Measurements from ENCODE around the gene RCAN3. TPM values are rescaled to one million over a fixed set of nuclear protein-coding genes. Genes with fewer than 3 reads are reported as not detected.
"Not testable (repeated sequence)": the region's sequence is repeated elsewhere in the genome, so short reads cannot be mapped to it uniquely, and the experiment has no call there.

Gene RCAN3
- total RNA-seq, 1 donor from 2014 or later, result 31.9 TPM

DNA sequence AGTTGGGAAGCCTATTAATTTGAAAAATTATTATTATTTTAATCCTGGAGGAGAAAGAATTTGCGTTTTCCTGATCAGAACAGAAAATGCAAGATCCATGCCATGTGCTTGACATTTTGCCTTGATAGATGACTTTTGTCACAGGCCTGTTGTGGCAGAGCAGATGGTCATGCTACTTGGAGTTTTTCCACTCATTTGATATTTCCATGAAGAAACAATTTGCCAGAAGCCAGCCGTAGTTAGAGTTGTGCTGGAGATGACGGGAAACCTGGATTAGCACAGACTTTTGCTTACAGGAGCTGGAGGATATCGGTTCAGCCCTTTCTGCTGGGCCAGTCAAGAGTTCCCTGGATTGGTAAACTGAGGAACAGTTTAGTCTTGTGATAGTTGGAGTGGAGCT, 3.2 kb downstream of the RCAN3 start:
- Mint-ChIP-seq H3K27me3 (ENCODE audit: low read depth) (no peaks in the 10 kb centered on the region), H3K36me3 (ENCODE audit: low read depth) (peaks cover 35% of the 10 kb centered on the region), H3K9me3 (no peaks in the 10 kb centered on the region), H3K27ac (peak overlapping the region; percentile 70), H3K4me3 (ENCODE audit: low read depth) (peak overlapping the region; percentile 56), H3K4me1 (ENCODE audit: low read depth) (peaks cover 71% of the 10 kb centered on the region)
- no peak for DNase-seq (ENCODE audit: low spot score)
- intact Hi-C loops (cut with micrococcal nuclease), result no loop called here

- H3K4me3 Mint-ChIP-seq (ENCODE audit: low read depth), result peak overlapping the region; percentile 61
- no peaks in the 10 kb centered on the region for H3K9me3 Mint-ChIP-seq
- H3K4me1 Mint-ChIP-seq (ENCODE audit: low read depth), result peaks cover 65% of the 10 kb centered on the region
- peak overlapping the region; percentile 73 for H3K27ac Mint-ChIP-seq
- H3K36me3 Mint-ChIP-seq (ENCODE audit: low read depth), result peaks cover 43% of the 10 kb centered on the region
- no peak for DNase-seq (ENCODE audit: low spot score)
- intact Hi-C loops (cut with micrococcal nuclease), result no loop called here
- no peaks in the 10 kb centered on the region for H3K27me3 Mint-ChIP-seq (ENCODE audit: low read depth)
Observed at GRCh38 chr1:24506691-24507381, 4.2 kb downstream of the RCAN3 start.

DNA sequence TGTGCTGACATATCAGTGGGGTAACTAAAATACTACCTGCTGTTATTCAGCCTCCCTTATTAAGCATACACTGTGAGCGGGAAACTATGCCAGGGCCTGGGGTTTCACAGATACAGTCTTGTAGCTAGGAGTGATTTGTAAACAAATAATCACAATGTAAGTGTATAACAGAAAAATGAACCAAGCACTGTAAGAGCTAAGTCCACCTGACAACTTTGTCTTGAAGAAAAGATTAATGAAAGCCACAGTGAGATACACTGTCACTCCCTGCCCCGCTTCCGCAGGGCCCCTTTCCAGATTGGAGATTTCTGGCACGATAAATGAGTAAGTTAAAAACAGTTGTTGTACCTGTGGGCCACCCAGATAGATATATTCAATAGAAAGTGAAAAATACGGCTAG, 4.8 kb downstream of the RCAN3 start:
- intact Hi-C loops (cut with micrococcal nuclease), result no loop called here
- H3K9me3 Mint-ChIP-seq, result no peaks in the 10 kb centered on the region
- peak overlapping the region; percentile 73 for H3K27ac Mint-ChIP-seq
- peaks cover 43% of the 10 kb centered on the region for H3K36me3 Mint-ChIP-seq (ENCODE audit: low read depth)
- H3K4me3 Mint-ChIP-seq (ENCODE audit: low read depth), result peak overlapping the region; percentile 61
- H3K4me1 Mint-ChIP-seq (ENCODE audit: low read depth), result peaks cover 63% of the 10 kb centered on the region
- no peak for DNase-seq (ENCODE audit: low spot score)
- no peaks in the 10 kb centered on the region for H3K27me3 Mint-ChIP-seq (ENCODE audit: low read depth)

GRCh38 chr1:24508911-24509310, 6.3 kb downstream of the RCAN3 start:
- peaks cover 44% of the 10 kb centered on the region for H3K36me3 Mint-ChIP-seq (ENCODE audit: low read depth)
- H3K27me3 Mint-ChIP-seq (ENCODE audit: low read depth), result no peaks in the 10 kb centered on the region
- H3K4me1 Mint-ChIP-seq (ENCODE audit: low read depth), result peaks cover 58% of the 10 kb centered on the region
- no peaks in the 10 kb centered on the region for H3K9me3 Mint-ChIP-seq
- no peak for DNase-seq (ENCODE audit: low spot score)
- no peak overlapping the region for H3K4me3 Mint-ChIP-seq (ENCODE audit: low read depth)
- no peak overlapping the region for H3K27ac Mint-ChIP-seq
- intact Hi-C loops (cut with micrococcal nuclease), result no loop called here

GRCh38 chr1:24513706-24514105, 11.1 kb downstream of the RCAN3 start:
- Mint-ChIP-seq H3K27me3 (ENCODE audit: low read depth) (no peaks in the 10 kb centered on the region), H3K4me1 (ENCODE audit: low read depth) (peaks cover 24% of the 10 kb centered on the region), H3K4me3 (ENCODE audit: low read depth) (no peak overlapping the region), H3K36me3 (ENCODE audit: low read depth) (peaks cover 54% of the 10 kb centered on the region), H3K9me3 (no peaks in the 10 kb centered on the region), H3K27ac (no peak overlapping the region)
- DNase-seq (ENCODE audit: low spot score), result no peak
- intact Hi-C loops (cut with micrococcal nuclease), result no loop called here

DNA sequence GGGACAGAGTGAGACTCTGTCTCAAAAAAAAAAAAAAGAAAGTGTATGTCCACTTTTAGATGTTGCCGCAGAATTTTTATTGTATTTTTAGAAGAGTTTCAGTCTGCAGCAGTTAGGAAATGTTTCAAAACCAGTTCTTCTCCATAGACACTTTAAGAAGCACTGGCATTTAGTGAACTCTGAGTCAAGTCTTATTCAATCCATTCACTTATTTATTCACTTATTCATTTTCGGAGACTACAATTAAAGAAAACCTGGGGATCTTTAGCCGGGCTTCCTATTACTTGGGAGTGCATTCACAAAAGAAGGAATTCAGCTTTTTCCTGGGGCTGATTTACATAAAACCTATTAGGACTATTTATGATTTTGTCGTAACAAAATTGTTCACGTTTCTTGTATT, 12.3 kb downstream of the RCAN3 start:
- peaks cover 49% of the 10 kb centered on the region for H3K36me3 Mint-ChIP-seq (ENCODE audit: low read depth)
- H3K27me3 Mint-ChIP-seq (ENCODE audit: low read depth), result no peaks in the 10 kb centered on the region
- DNase-seq (ENCODE audit: low spot score), result no peak
- intact Hi-C loops (cut with micrococcal nuclease), result no loop called here
- H3K9me3 Mint-ChIP-seq, result no peaks in the 10 kb centered on the region
- no peak overlapping the region for H3K4me3 Mint-ChIP-seq (ENCODE audit: low read depth)
- H3K27ac Mint-ChIP-seq, result no peak overlapping the region
- H3K4me1 Mint-ChIP-seq (ENCODE audit: low read depth), result peaks cover 13% of the 10 kb centered on the region

DNA sequence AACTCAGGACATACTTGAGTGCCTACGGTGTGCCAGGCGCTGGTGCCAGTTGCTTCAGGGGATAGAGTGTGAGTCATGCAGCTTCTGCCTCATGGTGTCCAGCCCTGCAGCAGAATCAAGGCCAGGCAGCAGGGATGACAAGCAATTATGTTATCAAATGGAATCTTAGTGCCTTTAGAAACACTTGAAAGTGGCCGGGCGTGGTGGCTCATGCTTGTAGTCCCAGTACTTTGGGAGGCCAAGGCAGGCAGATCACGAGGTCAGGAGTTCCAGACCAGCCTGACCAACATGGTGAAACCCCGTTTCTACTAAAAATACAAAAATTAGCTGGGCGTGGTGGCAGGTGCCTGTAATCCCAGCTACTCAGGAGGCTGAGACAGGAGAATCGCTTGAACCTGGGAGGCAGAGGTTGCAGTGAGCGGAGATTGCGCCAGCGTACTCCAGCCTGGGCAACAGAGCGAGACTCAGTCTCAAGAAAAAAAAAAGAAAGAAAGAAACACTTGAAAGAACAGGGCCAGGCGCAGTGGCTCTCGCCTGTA, 13.1 kb downstream of the RCAN3 start:
- H3K4me3 Mint-ChIP-seq (ENCODE audit: low read depth); H3K27ac Mint-ChIP-seq; intact Hi-C loops (cut with micrococcal nuclease); DNase-seq (ENCODE audit: low spot score); H3K27me3 Mint-ChIP-seq (ENCODE audit: low read depth); H3K9me3 Mint-ChIP-seq; H3K4me1 Mint-ChIP-seq (ENCODE audit: low read depth): not testable (repeated sequence)
- H3K36me3 Mint-ChIP-seq (ENCODE audit: low read depth), result peaks cover 47% of the 10 kb centered on the region

DNA sequence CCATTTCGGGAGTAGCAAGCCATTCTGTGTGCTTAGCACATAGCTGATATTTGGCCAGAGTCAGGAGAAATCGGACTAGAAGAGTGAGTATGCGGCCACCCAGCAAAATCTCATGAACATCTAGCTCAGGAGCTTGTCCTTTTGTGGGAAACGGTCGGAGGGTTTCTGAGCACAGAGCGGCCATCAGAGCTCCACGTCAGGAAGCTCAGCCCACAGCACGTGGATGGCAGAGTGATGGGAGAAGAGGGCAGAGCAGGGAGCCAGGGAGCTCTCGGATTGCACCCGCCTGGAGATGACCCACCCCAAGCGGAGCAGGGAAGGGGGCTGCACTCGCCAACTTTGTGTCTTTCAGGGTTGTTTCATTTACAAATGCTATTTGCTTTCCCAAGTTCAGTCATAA, 13.9 kb downstream of the RCAN3 start:
- H3K4me1 Mint-ChIP-seq (ENCODE audit: low read depth), result peaks cover 6% of the 10 kb centered on the region
- no peak for DNase-seq (ENCODE audit: low spot score)
- no peak overlapping the region for H3K4me3 Mint-ChIP-seq (ENCODE audit: low read depth)
- H3K27me3 Mint-ChIP-seq (ENCODE audit: low read depth), result no peaks in the 10 kb centered on the region
- H3K36me3 Mint-ChIP-seq (ENCODE audit: low read depth), result peaks cover 42% of the 10 kb centered on the region
- H3K27ac Mint-ChIP-seq, result no peak overlapping the region
- H3K9me3 Mint-ChIP-seq, result peaks cover 4% of the 10 kb centered on the region
- intact Hi-C loops (cut with micrococcal nuclease), result no loop called here

- Mint-ChIP-seq H3K4me3 (ENCODE audit: low read depth) (no peak overlapping the region), H3K4me1 (ENCODE audit: low read depth) (peaks cover 2% of the 10 kb centered on the region), H3K36me3 (ENCODE audit: low read depth) (peaks cover 38% of the 10 kb centered on the region), H3K27me3 (ENCODE audit: low read depth) (no peaks in the 10 kb centered on the region), H3K9me3 (peaks cover 4% of the 10 kb centered on the region), H3K27ac (no peak overlapping the region)
- intact Hi-C loops (cut with micrococcal nuclease), result no loop called here
- DNase-seq (ENCODE audit: low spot score), result no peak
Observed at GRCh38 chr1:24517898-24518297, 15.3 kb downstream of the RCAN3 start.

DNA sequence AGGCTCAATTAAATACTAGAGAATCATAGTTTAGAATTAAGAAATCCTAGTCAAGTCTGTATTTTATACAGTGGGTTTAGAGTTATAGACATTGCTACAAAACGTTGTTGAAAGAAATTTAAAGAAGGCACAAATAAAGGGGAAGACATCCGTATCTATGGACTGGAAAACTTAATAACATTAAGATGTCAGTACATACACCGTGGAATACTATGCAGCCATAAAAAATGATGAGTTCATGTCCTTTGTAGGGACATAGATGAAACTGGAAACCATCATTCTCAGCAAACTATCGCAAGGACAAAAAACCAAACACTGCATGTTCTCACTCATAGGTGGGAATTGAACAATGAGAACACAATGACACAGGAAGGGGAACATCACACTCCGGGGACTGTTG, 17.6 kb downstream of the RCAN3 start:
- H3K27me3 Mint-ChIP-seq (ENCODE audit: low read depth); H3K4me3 Mint-ChIP-seq (ENCODE audit: low read depth); intact Hi-C loops (cut with micrococcal nuclease); H3K9me3 Mint-ChIP-seq; H3K27ac Mint-ChIP-seq; H3K4me1 Mint-ChIP-seq (ENCODE audit: low read depth); DNase-seq (ENCODE audit: low spot score): not testable (repeated sequence)
- peaks cover 38% of the 10 kb centered on the region for H3K36me3 Mint-ChIP-seq (ENCODE audit: low read depth)

- no peak for DNase-seq (ENCODE audit: low spot score)
- intact Hi-C loops (cut with micrococcal nuclease), result no loop called here
- H3K4me1 Mint-ChIP-seq (ENCODE audit: low read depth), result peaks cover 10% of the 10 kb centered on the region
- H3K27ac Mint-ChIP-seq, result no peak overlapping the region
- no peak overlapping the region for H3K4me3 Mint-ChIP-seq (ENCODE audit: low read depth)
- H3K9me3 Mint-ChIP-seq, result no peaks in the 10 kb centered on the region
- H3K36me3 Mint-ChIP-seq (ENCODE audit: low read depth), result peaks cover 29% of the 10 kb centered on the region
- H3K27me3 Mint-ChIP-seq (ENCODE audit: low read depth), result no peaks in the 10 kb centered on the region
Observed at GRCh38 chr1:24525606-24526005, 23.0 kb downstream of the RCAN3 start.

DNA sequence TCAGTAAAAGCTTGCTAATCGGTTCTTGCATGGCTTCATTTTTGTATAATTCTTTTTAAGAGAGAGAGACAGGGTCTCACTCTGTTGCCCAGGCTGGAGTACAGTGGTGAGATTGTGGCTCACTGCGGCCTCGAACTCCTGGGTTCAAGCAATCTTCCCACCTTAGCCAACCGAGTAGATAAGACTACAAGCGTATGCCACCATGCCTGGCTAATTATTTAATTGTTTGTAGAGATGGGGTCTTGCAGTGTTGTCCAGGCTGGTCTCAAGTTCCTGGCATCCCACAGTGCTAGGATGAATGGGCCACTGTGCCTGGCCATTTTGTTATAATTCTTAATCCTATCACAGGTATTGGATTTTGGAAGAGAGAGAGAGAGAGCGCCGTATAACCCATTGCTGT, 23.4 kb downstream of the RCAN3 start:
- Mint-ChIP-seq H3K4me1 (ENCODE audit: low read depth) (peaks cover 10% of the 10 kb centered on the region), H3K4me3 (ENCODE audit: low read depth) (no peak overlapping the region), H3K36me3 (ENCODE audit: low read depth) (peaks cover 31% of the 10 kb centered on the region), H3K9me3 (no peaks in the 10 kb centered on the region), H3K27ac (no peak overlapping the region), H3K27me3 (ENCODE audit: low read depth) (no peaks in the 10 kb centered on the region)
- intact Hi-C loops (cut with micrococcal nuclease), result no loop called here
- DNase-seq (ENCODE audit: low spot score), result no peak

GRCh38 chr1:24526940-24527542, 24.4 kb downstream of the RCAN3 start:
- Mint-ChIP-seq H3K9me3 (no peaks in the 10 kb centered on the region), H3K36me3 (ENCODE audit: low read depth) (peaks cover 39% of the 10 kb centered on the region), H3K4me3 (ENCODE audit: low read depth) (no peak overlapping the region), H3K27me3 (ENCODE audit: low read depth) (no peaks in the 10 kb centered on the region), H3K4me1 (ENCODE audit: low read depth) (peaks cover 10% of the 10 kb centered on the region), H3K27ac (no peak overlapping the region)
- DNase-seq (ENCODE audit: low spot score), result no peak
- intact Hi-C loops (cut with micrococcal nuclease), result loop anchor here (1.0 kb wide), 1 partner anchor 112 kb away; the partner anchor contains the start of gene NIPAL3

Measured in activated T-helper 2 cell treated with anti-CD3 and anti-CD28 coated beads, Interferon-gamma antibody, Interleukin-2, Interleukin-4, amounts not matched to agents 10 μg/mL and 5 μg/mL and 100 μg/mL, durations not matched to agents 14 hours and 24 hours and 36 hours (primary cell).